Measurements from ENCODE around the gene CYB5D1. TPM values are rescaled to one million over a fixed set of nuclear protein-coding genes. Genes with fewer than 3 reads are reported as not detected.

Gene CYB5D1
- total and polyA plus RNA-seq, 2 donors: 6.9 to 12.5 TPM

- 91% methylated on average over 5 of the region's 5 CpGs for WGBS
Measured at GRCh38 chr17:7864995-7865650, 7.3 kb downstream of the CYB5D1 start.

GRCh38 chr17:7867881-7868329 is 10.1 kb downstream of the CYB5D1 start:
- 75% methylated on average over 5 of the region's 5 CpGs for WGBS
- no peak for DNase-seq (ENCODE audit: extremely low spot score)
- Histone ChIP-seq H3K36me3 (ENCODE audit: insufficient read depth) (no peaks in the 10 kb centered on the region), H3K4me1 (ENCODE audit: insufficient read depth) (no peaks in the 10 kb centered on the region), H3K4me3 (ENCODE audit: low read depth, low read length) (no peak overlapping the region), H3K27ac (ENCODE audit: low read depth) (no peak overlapping the region)

More at GRCh38 chr17:7864995-7865650, 7.3 kb downstream of the CYB5D1 start:
- H3K36me3 ChIP-seq (ENCODE audit: insufficient read depth): no peaks in the 10 kb centered on the region
- H3K4me3 ChIP-seq (ENCODE audit: low read depth, low read length): no peak overlapping the region
- no peak for DNase-seq (ENCODE audit: extremely low spot score)
- no peaks in the 10 kb centered on the region for H3K4me1 ChIP-seq (ENCODE audit: insufficient read depth)
- H3K27ac ChIP-seq (ENCODE audit: low read depth): no peak overlapping the region

GRCh38 chr17:7873051-7873450 is 15.2 kb downstream of the CYB5D1 start:
- no peak for DNase-seq (ENCODE audit: extremely low spot score)
- WGBS: 70% methylated on average over 4 of the region's 4 CpGs
- Histone ChIP-seq H3K4me3 (ENCODE audit: low read depth, low read length) (no peak overlapping the region), H3K27ac (ENCODE audit: low read depth) (no peak overlapping the region), H3K4me1 (ENCODE audit: insufficient read depth) (no peaks in the 10 kb centered on the region), H3K36me3 (ENCODE audit: insufficient read depth) (no peaks in the 10 kb centered on the region)

- H3K4me1 ChIP-seq (ENCODE audit: insufficient read depth): no peaks in the 10 kb centered on the region
- H3K27ac ChIP-seq (ENCODE audit: low read depth): no peak overlapping the region
- no peak for DNase-seq (ENCODE audit: extremely low spot score)
- no peak overlapping the region for H3K4me3 ChIP-seq (ENCODE audit: low read depth, low read length)
- H3K36me3 ChIP-seq (ENCODE audit: insufficient read depth): no peaks in the 10 kb centered on the region
- 92% methylated on average over 2 of the region's 2 CpGs for WGBS
Measured at GRCh38 chr17:7875804-7876370, 18.1 kb downstream of the CYB5D1 start.

- H3K36me3 ChIP-seq (ENCODE audit: insufficient read depth): no peaks in the 10 kb centered on the region
- no peaks in the 10 kb centered on the region for H3K4me1 ChIP-seq (ENCODE audit: insufficient read depth)
- no peak for DNase-seq (ENCODE audit: extremely low spot score)
- no peak overlapping the region for H3K27ac ChIP-seq (ENCODE audit: low read depth)
- no peak overlapping the region for H3K4me3 ChIP-seq (ENCODE audit: low read depth, low read length)
- 86% methylated on average over 7 of the region's 7 CpGs for WGBS
Measured at GRCh38 chr17:7878234-7878633, 20.4 kb downstream of the CYB5D1 start.

- Histone ChIP-seq H3K4me1 (ENCODE audit: insufficient read depth) (no peaks in the 10 kb centered on the region), H3K36me3 (ENCODE audit: insufficient read depth) (no peaks in the 10 kb centered on the region), H3K27ac (ENCODE audit: low read depth) (no peak overlapping the region), H3K4me3 (ENCODE audit: low read depth, low read length) (no peak overlapping the region)
- DNase-seq (ENCODE audit: extremely low spot score): no peak
- 49% methylated on average over 3 of the region's 3 CpGs for WGBS
Measured at GRCh38 chr17:7880076-7880868, 22.5 kb downstream of the CYB5D1 start.

- Histone ChIP-seq H3K27ac (ENCODE audit: low read depth) (no peak overlapping the region), H3K4me3 (ENCODE audit: low read depth, low read length) (no peak overlapping the region), H3K4me1 (ENCODE audit: insufficient read depth) (no peaks in the 10 kb centered on the region), H3K36me3 (ENCODE audit: insufficient read depth) (no peaks in the 10 kb centered on the region)
- WGBS: 49% methylated on average over 7 of the region's 7 CpGs
- DNase-seq (ENCODE audit: extremely low spot score): no peak
Measured at GRCh38 chr17:7881276-7882054, 23.7 kb downstream of the CYB5D1 start.

GRCh38 chr17:7882068-7882467 is 24.3 kb downstream of the CYB5D1 start:
- H3K4me1 ChIP-seq (ENCODE audit: insufficient read depth): no peaks in the 10 kb centered on the region
- H3K27ac ChIP-seq (ENCODE audit: low read depth): no peak overlapping the region
- H3K4me3 ChIP-seq (ENCODE audit: low read depth, low read length): no peak overlapping the region
- no peak for DNase-seq (ENCODE audit: extremely low spot score)
- 71% methylated on average over 7 of the region's 7 CpGs for WGBS
- H3K36me3 ChIP-seq (ENCODE audit: insufficient read depth): no peaks in the 10 kb centered on the region

GRCh38 chr17:7882629-7883028 is 24.8 kb downstream of the CYB5D1 start:
- Histone ChIP-seq H3K4me1 (ENCODE audit: insufficient read depth) (no peaks in the 10 kb centered on the region), H3K27ac (ENCODE audit: low read depth) (no peak overlapping the region), H3K36me3 (ENCODE audit: insufficient read depth) (no peaks in the 10 kb centered on the region), H3K4me3 (ENCODE audit: low read depth, low read length) (no peak overlapping the region)
- no peak for DNase-seq (ENCODE audit: extremely low spot score)
- 61% methylated on average over 3 of the region's 3 CpGs for WGBS

GRCh38 chr17:7883781-7884386 is 26.1 kb downstream of the CYB5D1 start:
- Histone ChIP-seq H3K4me3 (ENCODE audit: low read depth, low read length) (no peak overlapping the region), H3K36me3 (ENCODE audit: insufficient read depth) (no peaks in the 10 kb centered on the region), H3K27ac (ENCODE audit: low read depth) (no peak overlapping the region), H3K4me1 (ENCODE audit: insufficient read depth) (no peaks in the 10 kb centered on the region)
- peak; percentile 75 for DNase-seq (ENCODE audit: extremely low spot score)
- WGBS: 4% methylated on average over 3 of the region's 3 CpGs

- WGBS: 5% methylated on average over 71 of the region's 100 CpGs
- Histone ChIP-seq H3K27ac (ENCODE audit: low read depth) (peak overlapping the region; percentile 97), H3K4me3 (ENCODE audit: low read depth, low read length) (peak overlapping the region; percentile 85), H3K4me1 (ENCODE audit: insufficient read depth) (no peaks in the 10 kb centered on the region), H3K36me3 (ENCODE audit: insufficient read depth) (no peaks in the 10 kb centered on the region)
- DNase-seq (ENCODE audit: extremely low spot score): no peak
Measured at GRCh38 chr17:7884581-7885366, 27.0 kb downstream of the CYB5D1 start.

GRCh38 chr17:7885367-7886226 is 27.8 kb downstream of the CYB5D1 start:
- H3K27ac ChIP-seq (ENCODE audit: low read depth): peak overlapping the region; percentile 97
- H3K4me1 ChIP-seq (ENCODE audit: insufficient read depth): no peaks in the 10 kb centered on the region
- under 1% methylated on average over 55 of the region's 64 CpGs for WGBS
- DNase-seq (ENCODE audit: extremely low spot score): no peak
- peak overlapping the region; percentile 85 for H3K4me3 ChIP-seq (ENCODE audit: low read depth, low read length)
- no peaks in the 10 kb centered on the region for H3K36me3 ChIP-seq (ENCODE audit: insufficient read depth)
